GM12891 (cell line): Measurements from ENCODE around the gene USP34.

ENCODE experiments used
- PAX5 ChIP-seq: IDR thresholded peaks from 2 replicates; pipeline ENCODE4 v1.6.1; 2011; ENCODE audit warnings: low read length, moderate library complexity, mild to moderate bottlenecking; ENCODE audit not compliant: insufficient read depth, severe bottlenecking
- POLR2A ChIP-seq: IDR thresholded peaks from 2 replicates; pipeline ENCODE4 v1.6.1; 2011; ENCODE audit warnings: low read depth, low read length, control low read depth
- POLR2AphosphoS5 ChIP-seq: IDR thresholded peaks from 2 replicates; pipeline ENCODE4 v1.6.1; 2011; ENCODE audit warnings: low read depth, low read length, control low read depth
- POU2F2 ChIP-seq: IDR thresholded peaks from 2 replicates; pipeline ENCODE4 v1.6.1; 2011; ENCODE audit warnings: low read depth, mild to moderate bottlenecking, control low read depth, low read length, moderate library complexity
- SPI1 ChIP-seq: IDR thresholded peaks from 2 replicates; pipeline ENCODE4 v1.6.1; 2011; ENCODE audit warnings: low read depth, low read length, control low read depth
- TAF1 ChIP-seq: IDR thresholded peaks from 2 replicates; pipeline ENCODE4 v1.6.1; 2011; ENCODE audit warnings: low read depth, low read length, control low read depth

DNA sequence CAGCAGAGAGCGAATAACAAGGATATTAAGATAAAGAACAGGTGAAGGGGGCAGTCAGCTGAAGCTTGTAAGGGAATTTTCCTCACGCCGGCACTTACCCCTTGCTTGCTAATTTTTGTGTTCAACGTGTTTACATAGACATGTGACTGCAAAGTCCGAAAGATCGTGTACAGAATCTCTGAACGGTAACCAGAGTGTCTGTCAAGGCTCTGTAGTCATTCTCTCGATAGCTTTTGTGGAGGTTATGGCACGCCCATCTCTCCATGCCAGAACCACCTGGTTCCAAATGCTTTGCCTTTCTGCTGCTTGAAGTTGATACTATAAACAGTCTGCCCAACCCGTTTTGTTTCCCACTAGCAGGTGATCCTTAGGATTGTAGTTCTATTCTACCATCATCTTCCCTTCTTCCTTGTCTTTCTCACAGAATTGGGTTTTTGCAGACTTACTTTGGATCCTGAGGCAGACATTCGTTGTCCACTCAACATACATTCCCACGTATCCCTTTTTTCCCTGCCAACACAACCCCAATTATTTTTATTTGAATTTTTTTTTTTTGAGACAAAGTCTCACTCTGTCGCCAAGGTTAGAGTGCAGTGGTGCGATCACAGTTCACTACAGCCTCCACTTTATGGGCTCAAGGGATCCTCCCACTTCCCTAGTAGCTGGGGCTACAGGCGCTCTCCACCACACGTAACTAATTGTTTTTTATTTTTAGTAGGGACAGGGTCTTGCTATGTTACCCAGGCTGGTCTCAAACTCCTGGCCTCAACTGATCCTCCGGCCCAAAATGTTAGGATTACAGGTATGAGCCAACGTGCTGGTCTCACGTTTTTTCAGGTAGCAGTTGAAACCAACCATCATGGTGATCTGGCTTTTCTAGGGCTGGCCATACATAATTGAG is 1.3 kb upstream of the USP34 start:
- TF ChIP-seq POLR2A (no peak), SPI1 (no peak), POLR2AphosphoS5 (no peak), TAF1 (no peak), POU2F2 (no peak), PAX5 (no peak)
